IMR-90 (cell line): ENCODE results near the gene TRIML1. TPM values are rescaled to one million over a fixed set of nuclear protein-coding genes. Genes with fewer than 3 reads are reported as not detected.

Experiments
- ATAC-seq: fragments of 200-7000 bp; cut with Tn5 transposase; 2 replicates; pipeline ENCODE4 v1.9.1; 2020; ENCODE audit warnings: low read depth, mild to moderate bottlenecking, moderate library complexity
- BruUV-seq: library from RNA; stranded (reverse); fragments of 400-500 nt; replicated peaks from 2 replicates; lab custom pipeline; 2021; lab: Mats Ljungman, UMichigan
- CTCF ChIA-PET: fragments of 300-600 bp; formaldehyde crosslinking; extraction: SDS; loops from one replicate; lab custom pipeline; 2021; ENCODE audit warnings: antibody characterized with exemption; lab: Yijun Ruan, JAX
- POLR2A ChIA-PET: fragments of 300-600 bp; sonication (Branson Sonifier 250); formaldehyde crosslinking; loops from one replicate; lab custom pipeline; 2022; ENCODE audit warnings: antibody characterized with exemption; ENCODE audit not compliant: unreplicated experiment; lab: Charles Lee
- DNase-seq: peaks from one replicate; pipeline ENCODE4 v3.0.0; 2013
- H2AFZ ChIP-seq: replicated peaks from 2 replicates; pipeline ENCODE3; 2013; ENCODE audit warnings: low read length, mild to moderate bottlenecking; ENCODE audit not compliant: poor library complexity
- H2AK5ac ChIP-seq: 2 replicates; pipeline ENCODE4 v1.6.1; 2013; ENCODE audit warnings: low read depth, low read length, inconsistent platforms
- H2AK9ac ChIP-seq: replicated peaks from 2 replicates; pipeline ENCODE3; 2013; ENCODE audit warnings: mild to moderate bottlenecking, low read depth, low read length, moderate library complexity; ENCODE audit not compliant: poor library complexity
- H2BK120ac ChIP-seq: 2 replicates; pipeline ENCODE4 v1.6.1; 2013; ENCODE audit warnings: low read depth, low read length, inconsistent platforms
- H2BK15ac ChIP-seq: 3 replicates; pipeline ENCODE4 v1.6.1; 2013; ENCODE audit warnings: low read depth, low read length, inconsistent platforms
- H2BK20ac ChIP-seq: 2 replicates; pipeline ENCODE4 v1.6.1; 2013; ENCODE audit warnings: low read depth, mild to moderate bottlenecking, inconsistent platforms, low read length, moderate library complexity
- H2BK5ac ChIP-seq: 2 replicates; pipeline ENCODE4 v1.6.1; 2013; ENCODE audit warnings: mild to moderate bottlenecking, low read depth, low read length, inconsistent platforms; ENCODE audit not compliant: poor library complexity, severe bottlenecking
- H3K14ac ChIP-seq: replicated peaks from 2 replicates; pipeline ENCODE4 v1.6.1; 2013; ENCODE audit warnings: low read depth, low read length, inconsistent platforms
- H3K18ac ChIP-seq: 2 replicates; pipeline ENCODE4 v1.6.1; 2013; ENCODE audit warnings: low read depth, low read length, control low read depth
- H3K23ac ChIP-seq: 2 replicates; pipeline ENCODE4 v1.6.1; 2013; ENCODE audit warnings: low read depth, low read length, inconsistent platforms
- H3K27ac ChIP-seq: 2 replicates; pipeline ENCODE4 v1.5.1; 2013; ENCODE audit warnings: mild to moderate bottlenecking, control low read depth, low read length; ENCODE audit not compliant: insufficient read depth
- H3K27me3 ChIP-seq: 2 replicates; pipeline ENCODE4 v1.6.1; 2013; ENCODE audit warnings: low read length; ENCODE audit not compliant: control insufficient read depth, insufficient read depth
- H3K36me3 ChIP-seq: 2 replicates; pipeline ENCODE4 v1.6.1; 2013; ENCODE audit warnings: low read length, mixed read lengths; ENCODE audit not compliant: control insufficient read depth, insufficient read depth
- H3K4ac ChIP-seq: 2 replicates; pipeline ENCODE4 v1.6.1; 2013; ENCODE audit warnings: low read depth, low read length, inconsistent platforms
- H3K4me1 ChIP-seq: 2 replicates; pipeline ENCODE4 v1.6.1; 2013; ENCODE audit warnings: low read length, mixed read lengths; ENCODE audit not compliant: control insufficient read depth, insufficient read depth
- H3K4me2 ChIP-seq: 2 replicates; pipeline ENCODE4 v1.6.1; 2013; ENCODE audit warnings: low read depth, mild to moderate bottlenecking, control low read depth, low read length, moderate library complexity
- H3K4me3 ChIP-seq: 2 replicates; pipeline ENCODE4 v1.5.1; 2013; ENCODE audit warnings: low read depth, mild to moderate bottlenecking, control low read depth, low read length, moderate library complexity; ENCODE audit not compliant: insufficient read depth
- H3K56ac ChIP-seq: 2 replicates; pipeline ENCODE4 v1.6.1; 2013; ENCODE audit warnings: low read length, inconsistent platforms; ENCODE audit not compliant: insufficient read depth; ENCODE audit errors: extremely low read depth
- H3K79me1 ChIP-seq, 2 experiments: 2 replicates each; pipeline ENCODE4 v1.6.1; 2013; ENCODE audit warnings: low read length in 2 of 2, inconsistent platforms in 1 of 2, low read depth in 1 of 2
- H3K9ac ChIP-seq: 2 replicates; pipeline ENCODE4 v1.6.1; 2013; ENCODE audit warnings: low read depth, low read length, control low read depth
- H3K9me1 ChIP-seq: 2 replicates; pipeline ENCODE4 v1.6.1; 2013; ENCODE audit warnings: low read length, inconsistent platforms; ENCODE audit not compliant: insufficient read depth
- H3K9me3 ChIP-seq: 2 replicates; pipeline ENCODE4 v1.6.1; 2013; ENCODE audit warnings: low read length; ENCODE audit not compliant: control insufficient read depth, insufficient read depth
- H4K20me1 ChIP-seq: 2 replicates; pipeline ENCODE4 v1.6.1; 2013; ENCODE audit warnings: low read length, inconsistent platforms; ENCODE audit not compliant: insufficient read depth
- H4K5ac ChIP-seq: 2 replicates; pipeline ENCODE4 v1.6.1; 2013; ENCODE audit warnings: mild to moderate bottlenecking, low read depth, low read length, control low read depth
- H4K8ac ChIP-seq, 2 experiments: 2 replicates each; pipeline ENCODE4 v1.6.1; 2013; ENCODE audit warnings: low read depth in 2 of 2, low read length in 2 of 2, control low read depth in 1 of 2, inconsistent platforms in 1 of 2
- H4K91ac ChIP-seq: 2 replicates; pipeline ENCODE4 v1.6.1; 2013; ENCODE audit warnings: low read depth, low read length, inconsistent platforms; ENCODE audit not compliant: insufficient read depth
- CEBPB ChIP-seq: IDR thresholded peaks from 2 replicates; pipeline ENCODE4 v1.6.1; 2012; ENCODE audit warnings: low read depth, low read length, improper control_type of control experiment
- MXI1 ChIP-seq: IDR thresholded peaks from 2 replicates; pipeline ENCODE4 v1.6.1; 2012; ENCODE audit warnings: low read depth, mild to moderate bottlenecking, low read length, moderate library complexity, borderline replicate concordance
- WGBS, 2 experiments: methylation state at CpG; one replicate each; pipeline versions ENCODE4 v1.1.5 to v1.1.7; 2013; ENCODE audit warnings: missing lambda C conversion rate in 2 of 2; ENCODE audit not compliant: insufficient read length in 1 of 2; ENCODE audit errors: extremely low coverage in 2 of 2; 5-methylcytosine and 5-hydroxymethylcytosine counted together
- dilution Hi-C: fragments of 300-500 bp; cut with HindIII; formaldehyde crosslinking; loops from one replicate; pipeline ENCODE4 v1.14.3; 2018; ENCODE audit warnings: low sequenced_read_pairs; ENCODE audit not compliant: unreplicated experiment
- in situ Hi-C: fragments of 300-500 bp; cut with MboI; formaldehyde crosslinking; loops from 3 replicates; pipeline ENCODE4 v1.14.3; 2019; ENCODE audit warnings: low sequenced_read_pairs, inconsistent platforms, mixed read lengths
- intact Hi-C: fragments of 100-400 bp; cut with micrococcal nuclease; formaldehyde crosslinking; loops from 2 replicates; pipeline ENCODE4 v1.10.0; 2022
- polyA plus RNA-seq, 3 experiments: library from polyadenylated mRNA; depleted of rRNA; stranded (reverse); fragments of >200 nt; gene quantifications; 2 replicates each; pipeline ENCODE4 v1.2.3, GENCODE V29; 2012; ENCODE audit warnings: low replicate concordance in 1 of 3
- total RNA-seq: library from RNA; depleted of rRNA; stranded (reverse); fragments of >200 nt; gene quantifications from 2 replicates; pipeline ENCODE4 v1.2.3, GENCODE V29; 2012
- TF ChIP-seq, protein P1 (sequence below): fragments of 150-350 bp; IDR thresholded peaks from 2 replicates; pipeline ENCODE4 v1.6.1; 2017; ENCODE audit warnings: mild to moderate bottlenecking, antibody characterized with exemption, low read length, low read depth

Gene TRIML1
- total and polyA plus RNA-seq, 2 of the 4 experiments (the other 2 are of a cell fraction) = not detected

- no peak overlapping the region for H4K8ac ChIP-seq
- no TSS peak for BruUV-seq
- H2AFZ ChIP-seq = no peak overlapping the region
- H3K56ac ChIP-seq = no peak overlapping the region
- H3K9ac ChIP-seq = no peak overlapping the region
- no peak overlapping the region for H3K4me2 ChIP-seq
- no peak overlapping the region for H2BK120ac ChIP-seq
- H4K20me1 ChIP-seq = no peaks in the 10 kb centered on the region
- H4K5ac ChIP-seq = no peak overlapping the region
- WGBS, 2 experiments = 94% methylated on average over 3 of the region's 11 CpGs; no CpG with 5 or more reads in 1 of the 2 experiments
- CTCF ChIA-PET = interaction anchor here (0.5 kb wide), 1 partner anchor 602 kb away, joined by 3 read pairs; no protein-coding TSS in a partner anchor
- no peaks in the 10 kb centered on the region for H3K79me1 ChIP-seq
- no peaks in the 10 kb centered on the region for H3K9me1 ChIP-seq
- no peaks in the 10 kb centered on the region for H3K36me3 ChIP-seq
- H4K91ac ChIP-seq = no peak overlapping the region
- dilution Hi-C loops (no loop called here), intact Hi-C loops (no loop called here), in situ Hi-C loops (no loop called here)
- no peak overlapping the region for H2BK15ac ChIP-seq
- no peak overlapping the region for H3K23ac ChIP-seq
- POLR2A ChIA-PET = no interaction called here
- DNase-seq (no peak), ATAC-seq (no peak; the same call in 1 of the 2 replicates)
- no peak for TF ChIP-seq CEBPB
- no peak for TF ChIP-seq MXI1
- TF ChIP-seq, protein P1, sequence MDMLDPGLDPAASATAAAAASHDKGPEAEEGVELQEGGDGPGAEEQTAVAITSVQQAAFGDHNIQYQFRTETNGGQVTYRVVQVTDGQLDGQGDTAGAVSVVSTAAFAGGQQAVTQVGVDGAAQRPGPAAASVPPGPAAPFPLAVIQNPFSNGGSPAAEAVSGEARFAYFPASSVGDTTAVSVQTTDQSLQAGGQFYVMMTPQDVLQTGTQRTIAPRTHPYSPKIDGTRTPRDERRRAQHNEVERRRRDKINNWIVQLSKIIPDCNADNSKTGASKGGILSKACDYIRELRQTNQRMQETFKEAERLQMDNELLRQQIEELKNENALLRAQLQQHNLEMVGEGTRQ = no peak
- H2AK5ac ChIP-seq = no peak overlapping the region
- H3K18ac ChIP-seq = no peak overlapping the region
- no peak overlapping the region for H2BK5ac ChIP-seq
- H2AK9ac ChIP-seq = no peak overlapping the region
- H3K9me3 ChIP-seq = no peaks in the 10 kb centered on the region
- no peaks in the 10 kb centered on the region for H3K27me3 ChIP-seq
- H3K14ac ChIP-seq = no peak overlapping the region
- no peak overlapping the region for H3K4ac ChIP-seq
- H3K4me3 ChIP-seq = no peak overlapping the region
- H2BK20ac ChIP-seq = no peak overlapping the region
- H3K4me1 ChIP-seq = no peaks in the 10 kb centered on the region
- no peak overlapping the region for H3K27ac ChIP-seq
These were observed 4.5 kb downstream of the TRIML1 start for GRCh38 chr4:188143731-188144130.
